Measurements from ENCODE around the gene TWIST1. TPM values are rescaled to one million over a fixed set of nuclear protein-coding genes. Genes with fewer than 3 reads are reported as not detected.

The TWIST1 gene
- total and polyA plus RNA-seq, 2 experiments from 2014 or later, result 0.24 TPM

DNA sequence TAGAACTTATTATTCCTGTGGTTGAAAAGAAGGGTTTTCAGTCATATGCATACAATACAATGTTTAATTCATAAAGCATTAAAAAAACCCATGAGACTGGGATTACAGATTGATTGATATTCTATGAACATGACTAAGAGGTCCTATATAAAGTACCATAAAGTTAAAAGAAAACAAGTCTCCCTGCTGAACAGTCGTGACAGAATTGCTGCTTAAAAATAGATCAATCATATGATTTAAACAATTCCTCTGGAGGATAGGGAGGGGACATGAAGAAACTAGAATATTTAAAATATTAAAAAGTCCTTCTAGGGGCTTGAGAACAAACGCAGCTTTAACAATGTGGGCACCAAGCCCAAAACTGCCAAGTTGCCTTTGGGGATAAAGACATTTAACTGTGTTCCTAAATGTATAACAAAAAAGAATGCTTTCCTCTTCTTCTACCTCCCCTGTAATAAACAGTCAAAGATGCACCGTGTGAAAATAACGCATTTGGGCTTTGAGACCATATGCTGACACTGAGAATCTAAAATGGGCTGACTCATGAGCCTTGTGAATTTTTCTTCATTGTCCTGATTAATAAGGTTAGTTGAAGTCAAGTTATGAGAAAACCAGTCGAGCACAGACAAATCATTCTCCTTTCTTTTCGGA lies 25.8 kb downstream of the TWIST1 start:
- Histone ChIP-seq H3K9me2 (ENCODE audit: insufficient read depth) (no peaks in the 10 kb centered on the region), H2AFZ (no peak overlapping the region), H3K4me2 (no peak overlapping the region), H3K4me1 (ENCODE audit: insufficient read depth) (peaks cover 32% of the 10 kb centered on the region), H3K36me3 (ENCODE audit: insufficient read depth) (no peaks in the 10 kb centered on the region), H3K27me3 (ENCODE audit: insufficient read depth) (no peaks in the 10 kb centered on the region), H3K4me3 (no peak overlapping the region), H4K20me1 (replicated peaks; ENCODE audit: insufficient read depth) (no peaks in the 10 kb centered on the region), H3K27ac (ENCODE audit: low read depth) (no peak overlapping the region), H3F3A (replicated peaks; ENCODE audit: low read depth) (no peaks in the 10 kb centered on the region), H3K79me2 (replicated peaks; ENCODE audit: insufficient read depth) (no peaks in the 10 kb centered on the region)
- Mint-ChIP-seq H3K4me1 (peaks cover 20% of the 10 kb centered on the region), H3K4me3 (no peak overlapping the region), H3K27ac (no peak overlapping the region), H3K36me3 (ENCODE audit: low read depth) (no peaks in the 10 kb centered on the region), H3K9me3 (no peaks in the 10 kb centered on the region), H3K27me3 (ENCODE audit: insufficient read depth, low read depth, poor library complexity) (no peaks in the 10 kb centered on the region)
- no peak for TF ChIP-seq CREB1 (CRISPR knock-in tag; IDR thresholded peaks at IDR 0.05; ENCODE audit: low read depth)
- no peak for TF ChIP-seq EZH2 (IDR thresholded peaks at IDR 0.05; ENCODE audit: low read depth, unreplicated experiment)
- TF ChIP-seq, protein P1, sequence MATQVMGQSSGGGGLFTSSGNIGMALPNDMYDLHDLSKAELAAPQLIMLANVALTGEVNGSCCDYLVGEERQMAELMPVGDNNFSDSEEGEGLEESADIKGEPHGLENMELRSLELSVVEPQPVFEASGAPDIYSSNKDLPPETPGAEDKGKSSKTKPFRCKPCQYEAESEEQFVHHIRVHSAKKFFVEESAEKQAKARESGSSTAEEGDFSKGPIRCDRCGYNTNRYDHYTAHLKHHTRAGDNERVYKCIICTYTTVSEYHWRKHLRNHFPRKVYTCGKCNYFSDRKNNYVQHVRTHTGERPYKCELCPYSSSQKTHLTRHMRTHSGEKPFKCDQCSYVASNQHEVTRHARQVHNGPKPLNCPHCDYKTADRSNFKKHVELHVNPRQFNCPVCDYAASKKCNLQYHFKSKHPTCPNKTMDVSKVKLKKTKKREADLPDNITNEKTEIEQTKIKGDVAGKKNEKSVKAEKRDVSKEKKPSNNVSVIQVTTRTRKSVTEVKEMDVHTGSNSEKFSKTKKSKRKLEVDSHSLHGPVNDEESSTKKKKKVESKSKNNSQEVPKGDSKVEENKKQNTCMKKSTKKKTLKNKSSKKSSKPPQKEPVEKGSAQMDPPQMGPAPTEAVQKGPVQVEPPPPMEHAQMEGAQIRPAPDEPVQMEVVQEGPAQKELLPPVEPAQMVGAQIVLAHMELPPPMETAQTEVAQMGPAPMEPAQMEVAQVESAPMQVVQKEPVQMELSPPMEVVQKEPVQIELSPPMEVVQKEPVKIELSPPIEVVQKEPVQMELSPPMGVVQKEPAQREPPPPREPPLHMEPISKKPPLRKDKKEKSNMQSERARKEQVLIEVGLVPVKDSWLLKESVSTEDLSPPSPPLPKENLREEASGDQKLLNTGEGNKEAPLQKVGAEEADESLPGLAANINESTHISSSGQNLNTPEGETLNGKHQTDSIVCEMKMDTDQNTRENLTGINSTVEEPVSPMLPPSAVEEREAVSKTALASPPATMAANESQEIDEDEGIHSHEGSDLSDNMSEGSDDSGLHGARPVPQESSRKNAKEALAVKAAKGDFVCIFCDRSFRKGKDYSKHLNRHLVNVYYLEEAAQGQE (IDR thresholded peaks at IDR 0.05; ENCODE audit: unreplicated experiment), result no peak
- TF ChIP-seq ZNF114 (CRISPR knock-in tag; IDR thresholded peaks at IDR 0.05), result no peak
- TF ChIP-seq, protein P2, sequence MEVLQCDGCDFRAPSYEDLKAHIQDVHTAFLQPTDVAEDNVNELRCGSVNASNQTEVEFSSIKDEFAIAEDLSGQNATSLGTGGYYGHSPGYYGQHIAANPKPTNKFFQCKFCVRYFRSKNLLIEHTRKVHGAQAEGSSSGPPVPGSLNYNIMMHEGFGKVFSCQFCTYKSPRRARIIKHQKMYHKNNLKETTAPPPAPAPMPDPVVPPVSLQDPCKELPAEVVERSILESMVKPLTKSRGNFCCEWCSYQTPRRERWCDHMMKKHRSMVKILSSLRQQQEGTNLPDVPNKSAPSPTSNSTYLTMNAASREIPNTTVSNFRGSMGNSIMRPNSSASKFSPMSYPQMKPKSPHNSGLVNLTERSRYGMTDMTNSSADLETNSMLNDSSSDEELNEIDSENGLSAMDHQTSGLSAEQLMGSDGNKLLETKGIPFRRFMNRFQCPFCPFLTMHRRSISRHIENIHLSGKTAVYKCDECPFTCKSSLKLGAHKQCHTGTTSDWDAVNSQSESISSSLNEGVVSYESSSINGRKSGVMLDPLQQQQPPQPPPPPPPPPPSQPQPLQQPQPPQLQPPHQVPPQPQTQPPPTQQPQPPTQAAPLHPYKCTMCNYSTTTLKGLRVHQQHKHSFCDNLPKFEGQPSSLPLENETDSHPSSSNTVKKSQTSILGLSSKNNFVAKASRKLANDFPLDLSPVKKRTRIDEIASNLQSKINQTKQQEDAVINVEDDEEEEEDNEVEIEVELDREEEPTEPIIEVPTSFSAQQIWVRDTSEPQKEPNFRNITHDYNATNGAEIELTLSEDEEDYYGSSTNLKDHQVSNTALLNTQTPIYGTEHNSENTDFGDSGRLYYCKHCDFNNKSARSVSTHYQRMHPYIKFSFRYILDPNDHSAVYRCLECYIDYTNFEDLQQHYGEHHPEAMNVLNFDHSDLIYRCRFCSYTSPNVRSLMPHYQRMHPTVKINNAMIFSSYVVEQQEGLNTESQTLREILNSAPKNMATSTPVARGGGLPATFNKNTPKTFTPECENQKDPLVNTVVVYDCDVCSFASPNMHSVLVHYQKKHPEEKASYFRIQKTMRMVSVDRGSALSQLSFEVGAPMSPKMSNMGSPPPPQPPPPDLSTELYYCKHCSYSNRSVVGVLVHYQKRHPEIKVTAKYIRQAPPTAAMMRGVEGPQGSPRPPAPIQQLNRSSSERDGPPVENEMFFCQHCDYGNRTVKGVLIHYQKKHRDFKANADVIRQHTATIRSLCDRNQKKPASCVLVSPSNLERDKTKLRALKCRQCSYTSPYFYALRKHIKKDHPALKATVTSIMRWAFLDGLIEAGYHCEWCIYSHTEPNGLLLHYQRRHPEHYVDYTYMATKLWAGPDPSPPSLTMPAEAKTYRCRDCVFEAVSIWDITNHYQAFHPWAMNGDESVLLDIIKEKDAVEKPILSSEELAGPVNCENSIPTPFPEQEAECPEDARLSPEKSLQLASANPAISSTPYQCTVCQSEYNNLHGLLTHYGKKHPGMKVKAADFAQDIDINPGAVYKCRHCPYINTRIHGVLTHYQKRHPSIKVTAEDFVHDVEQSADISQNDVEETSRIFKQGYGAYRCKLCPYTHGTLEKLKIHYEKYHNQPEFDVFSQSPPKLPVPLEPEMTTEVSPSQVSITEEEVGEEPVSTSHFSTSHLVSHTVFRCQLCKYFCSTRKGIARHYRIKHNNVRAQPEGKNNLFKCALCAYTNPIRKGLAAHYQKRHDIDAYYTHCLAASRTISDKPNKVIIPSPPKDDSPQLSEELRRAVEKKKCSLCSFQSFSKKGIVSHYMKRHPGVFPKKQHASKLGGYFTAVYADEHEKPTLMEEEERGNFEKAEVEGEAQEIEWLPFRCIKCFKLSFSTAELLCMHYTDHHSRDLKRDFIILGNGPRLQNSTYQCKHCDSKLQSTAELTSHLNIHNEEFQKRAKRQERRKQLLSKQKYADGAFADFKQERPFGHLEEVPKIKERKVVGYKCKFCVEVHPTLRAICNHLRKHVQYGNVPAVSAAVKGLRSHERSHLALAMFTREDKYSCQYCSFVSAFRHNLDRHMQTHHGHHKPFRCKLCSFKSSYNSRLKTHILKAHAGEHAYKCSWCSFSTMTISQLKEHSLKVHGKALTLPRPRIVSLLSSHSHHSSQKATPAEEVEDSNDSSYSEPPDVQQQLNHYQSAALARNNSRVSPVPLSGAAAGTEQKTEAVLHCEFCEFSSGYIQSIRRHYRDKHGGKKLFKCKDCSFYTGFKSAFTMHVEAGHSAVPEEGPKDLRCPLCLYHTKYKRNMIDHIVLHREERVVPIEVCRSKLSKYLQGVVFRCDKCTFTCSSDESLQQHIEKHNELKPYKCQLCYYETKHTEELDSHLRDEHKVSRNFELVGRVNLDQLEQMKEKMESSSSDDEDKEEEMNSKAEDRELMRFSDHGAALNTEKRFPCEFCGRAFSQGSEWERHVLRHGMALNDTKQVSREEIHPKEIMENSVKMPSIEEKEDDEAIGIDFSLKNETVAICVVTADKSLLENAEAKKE (CRISPR knock-in tag; IDR thresholded peaks at IDR 0.05), result no peak
- TF ChIP-seq ZNF331 (CRISPR knock-in tag; IDR thresholded peaks at IDR 0.05; ENCODE audit: low read depth), result no peak
- TF ChIP-seq, protein P3, sequence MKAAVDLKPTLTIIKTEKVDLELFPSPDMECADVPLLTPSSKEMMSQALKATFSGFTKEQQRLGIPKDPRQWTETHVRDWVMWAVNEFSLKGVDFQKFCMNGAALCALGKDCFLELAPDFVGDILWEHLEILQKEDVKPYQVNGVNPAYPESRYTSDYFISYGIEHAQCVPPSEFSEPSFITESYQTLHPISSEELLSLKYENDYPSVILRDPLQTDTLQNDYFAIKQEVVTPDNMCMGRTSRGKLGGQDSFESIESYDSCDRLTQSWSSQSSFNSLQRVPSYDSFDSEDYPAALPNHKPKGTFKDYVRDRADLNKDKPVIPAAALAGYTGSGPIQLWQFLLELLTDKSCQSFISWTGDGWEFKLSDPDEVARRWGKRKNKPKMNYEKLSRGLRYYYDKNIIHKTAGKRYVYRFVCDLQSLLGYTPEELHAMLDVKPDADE (IDR thresholded peaks at IDR 0.05), result no peak
- TF ChIP-seq NANOG (IDR thresholded peaks at IDR 0.05; ENCODE audit: borderline replicate concordance), result no peak
- no peak for TF ChIP-seq EZH2phosphoT487 (IDR thresholded peaks at IDR 0.05; ENCODE audit: unreplicated experiment)
- no peak for TF ChIP-seq JUNB (IDR thresholded peaks at IDR 0.05; ENCODE audit: unreplicated experiment)
- TF ChIP-seq, protein P4, sequence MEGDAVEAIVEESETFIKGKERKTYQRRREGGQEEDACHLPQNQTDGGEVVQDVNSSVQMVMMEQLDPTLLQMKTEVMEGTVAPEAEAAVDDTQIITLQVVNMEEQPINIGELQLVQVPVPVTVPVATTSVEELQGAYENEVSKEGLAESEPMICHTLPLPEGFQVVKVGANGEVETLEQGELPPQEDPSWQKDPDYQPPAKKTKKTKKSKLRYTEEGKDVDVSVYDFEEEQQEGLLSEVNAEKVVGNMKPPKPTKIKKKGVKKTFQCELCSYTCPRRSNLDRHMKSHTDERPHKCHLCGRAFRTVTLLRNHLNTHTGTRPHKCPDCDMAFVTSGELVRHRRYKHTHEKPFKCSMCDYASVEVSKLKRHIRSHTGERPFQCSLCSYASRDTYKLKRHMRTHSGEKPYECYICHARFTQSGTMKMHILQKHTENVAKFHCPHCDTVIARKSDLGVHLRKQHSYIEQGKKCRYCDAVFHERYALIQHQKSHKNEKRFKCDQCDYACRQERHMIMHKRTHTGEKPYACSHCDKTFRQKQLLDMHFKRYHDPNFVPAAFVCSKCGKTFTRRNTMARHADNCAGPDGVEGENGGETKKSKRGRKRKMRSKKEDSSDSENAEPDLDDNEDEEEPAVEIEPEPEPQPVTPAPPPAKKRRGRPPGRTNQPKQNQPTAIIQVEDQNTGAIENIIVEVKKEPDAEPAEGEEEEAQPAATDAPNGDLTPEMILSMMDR (conservative IDR thresholded peaks at IDR 0.05; ENCODE audit: low read depth in 2 of 2), result no peak
- DNase-seq (ENCODE audit: low spot score), result no peak
- no peak for ATAC-seq

All from GM23338 (cell line).